HL-60 (cell line): Measurements from ENCODE around the gene MRPL46.

Experiments
- CTCF ChIP-seq: IDR thresholded peaks from one replicate; pipeline ENCODE4 v1.5.1; 2011; ENCODE audit warnings: low read length, control low read depth, inconsistent platforms; ENCODE audit not compliant: insufficient read depth
- GABPA ChIP-seq: IDR thresholded peaks from 2 replicates; pipeline ENCODE4 v1.6.1; 2012; ENCODE audit warnings: low read depth
- POLR2AphosphoS5 ChIP-seq: IDR thresholded peaks from 2 replicates; pipeline ENCODE4 v1.6.1; 2012; ENCODE audit warnings: low read depth
- REST ChIP-seq: IDR thresholded peaks from 2 replicates; pipeline ENCODE4 v1.6.1; 2012; ENCODE audit warnings: low read depth; ENCODE audit not compliant: insufficient replicate concordance

GRCh38 chr15:88512078-88512477 lies 44.9 kb upstream of the MRPL46 start:
- no peak for TF ChIP-seq CTCF
- no peak for TF ChIP-seq REST
- TF ChIP-seq POLR2AphosphoS5: no peak
- no peak for TF ChIP-seq GABPA
